Measurements from ENCODE around the gene MED31.

GRCh38 chr17:6683081-6683684, 31.8 kb upstream of the MED31 start:
- no peak for TF ChIP-seq CTCF (conservative IDR thresholded peaks at IDR 0.05)
- no peak for TF ChIP-seq EZH2 (IDR thresholded peaks at IDR 0.05; ENCODE audit: low read depth)

All from PC-9 (cell line).